K562 (cell line): ENCODE data around the gene HMGA1. TPM values are rescaled to one million over a fixed set of nuclear protein-coding genes. Genes with fewer than 3 reads are reported as not detected.

Experiments
- ELF2 ChIP-seq: fragments of 250-450 bp; sonication (Bioruptor Pico); IDR thresholded peaks from 2 replicates; pipeline ENCODE4 v1.5.0; 2021; ENCODE audit warnings: mild to moderate bottlenecking
- FUS ChIP-seq: fragments of 200-400 bp; formaldehyde crosslinking; optimal IDR thresholded peaks from 2 replicates; pipeline ENCODE3; 2017; ENCODE audit warnings: low read depth, low read length
- HNRNPUL1 ChIP-seq: fragments of 200-400 bp; formaldehyde crosslinking; IDR thresholded peaks from 2 replicates; pipeline ENCODE4 v1.6.1; 2017; ENCODE audit warnings: low read length
- NCOA2 ChIP-seq, 2 experiments: fragments of 450-650 bp; IDR thresholded peaks; 2 replicates each; pipeline ENCODE4 v1.6.1; 2018; ENCODE audit warnings: mild to moderate bottlenecking in 2 of 2, moderate library complexity in 1 of 2; ENCODE audit not compliant: partially characterized antibody in 2 of 2
- TAF15 ChIP-seq: fragments of 200-400 bp; formaldehyde crosslinking; IDR thresholded peaks from 2 replicates; pipeline ENCODE4 v1.6.1; 2017; ENCODE audit warnings: mild to moderate bottlenecking, low read depth, low read length, moderate library complexity
- XRCC4 ChIP-seq: IDR thresholded peaks from one replicate; pipeline ENCODE4 v1.6.1; 2011; ENCODE audit not compliant: insufficient read depth, insufficient read length; ENCODE audit errors: extremely low read depth
- ZNF24 ChIP-seq: fragments of 450-650 bp; IDR thresholded peaks from 2 replicates; pipeline ENCODE4 v1.6.1; 2016
- ZNF431 ChIP-seq: sonication (generic); formaldehyde crosslinking; IDR thresholded peaks from 2 replicates; pipeline ENCODE4 v1.8.0; 2022; ENCODE audit warnings: mild to moderate bottlenecking, missing genetic modification reagents
- ZNF511 ChIP-seq: sonication (generic); formaldehyde crosslinking; IDR thresholded peaks from 2 replicates; pipeline ENCODE4 v1.8.0; 2022; ENCODE audit warnings: mild to moderate bottlenecking, missing genetic modification reagents
- ZNF586 ChIP-seq: fragments of 450-650 bp; formaldehyde crosslinking; conservative IDR thresholded peaks from 2 replicates; pipeline ENCODE4 v1.4.0; 2020; ENCODE audit warnings: mild to moderate bottlenecking, moderate library complexity
- polyA plus RNA-seq, 8 experiments: library from polyadenylated mRNA; depleted of rRNA in 4 of 8; stranded (reverse) in 5 of 8; unstranded in 3 of 8; fragments of >200 nt; fragmentation: Nextera tagmentation in 2 of 8; fragmentation: Illumina TruSeq in 1 of 8; extraction: Ambion mirVana in 2 of 8; extraction: Trizol in 1 of 8; gene quantifications; 2 replicates each; pipeline versions ENCODE4 v1.2.1 to v1.2.3, GENCODE V29; 2011 to 2014; ENCODE audit warnings: inconsistent platforms in 1 of 8, missing spikeins in 1 of 8
- total RNA-seq, 7 experiments: library from RNA; depleted of rRNA in 6 of 7; stranded (reverse); fragments of >200 nt in 6 of 7; fragmentation: Illumina TruSeq in 2 of 7; extraction: Trizol in 2 of 7; gene quantifications; 2 replicates each; pipeline versions ENCODE4 v1.2.1 to v1.2.3, GENCODE V29; 2011 to 2021; ENCODE audit warnings: low replicate concordance in 1 of 7
- TF ChIP-seq, protein P1 (sequence below), 2 experiments: IDR thresholded peaks in 1 of 2; conservative IDR thresholded peaks in 1 of 2; 2 replicates each; pipeline ENCODE4 v1.6.1; 2016; ENCODE audit warnings: low read depth in 2 of 2, mild to moderate bottlenecking in 1 of 2, missing compliant biosample characterization in 1 of 2, missing genetic modification characterization in 1 of 2, moderate library complexity in 1 of 2

Gene HMGA1
- total and polyA plus RNA-seq, 9 of the 15 experiments (the other 6 are each of a cell fraction or from before 2014, with no cell fraction given): 27.8 to 1,947 (median 594) TPM

DNA sequence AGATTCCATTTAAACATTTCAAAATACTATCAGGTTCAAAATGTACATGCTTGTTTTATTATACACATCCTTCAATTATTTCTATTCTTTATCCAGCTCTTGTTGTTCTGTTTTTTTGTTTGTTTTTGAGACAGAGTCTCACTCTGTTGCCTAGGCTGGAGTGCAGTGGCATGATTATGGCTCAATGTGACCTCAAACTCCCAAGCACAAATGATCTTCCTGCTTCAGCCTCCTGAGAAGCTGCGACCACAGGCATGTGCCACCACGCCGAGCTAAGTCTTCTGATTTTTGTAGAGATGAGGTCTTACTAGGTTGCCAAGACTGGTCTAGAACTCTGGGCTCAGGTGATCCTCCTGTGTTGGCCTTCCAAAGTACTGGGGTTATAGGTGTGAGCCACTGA is 56.3 kb downstream of the HMGA1 start (continued):
- TF ChIP-seq, protein P1, sequence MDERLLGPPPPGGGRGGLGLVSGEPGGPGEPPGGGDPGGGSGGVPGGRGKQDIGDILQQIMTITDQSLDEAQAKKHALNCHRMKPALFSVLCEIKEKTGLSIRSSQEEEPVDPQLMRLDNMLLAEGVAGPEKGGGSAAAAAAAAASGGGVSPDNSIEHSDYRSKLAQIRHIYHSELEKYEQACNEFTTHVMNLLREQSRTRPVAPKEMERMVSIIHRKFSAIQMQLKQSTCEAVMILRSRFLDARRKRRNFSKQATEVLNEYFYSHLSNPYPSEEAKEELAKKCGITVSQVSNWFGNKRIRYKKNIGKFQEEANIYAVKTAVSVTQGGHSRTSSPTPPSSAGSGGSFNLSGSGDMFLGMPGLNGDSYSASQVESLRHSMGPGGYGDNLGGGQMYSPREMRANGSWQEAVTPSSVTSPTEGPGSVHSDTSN (CRISPR knock-in tag; IDR thresholded peaks at IDR 0.05; ENCODE audit: low read depth): no peak
- TF ChIP-seq, protein P1 (tag; conservative IDR thresholded peaks at IDR 0.05; ENCODE audit: low read depth): no peak
- TF ChIP-seq HNRNPUL1 (no peak), XRCC4 (no peak), TAF15 (no peak), ZNF431 (CRISPR knock-in tag) (no peak), ZNF586 (no peak), NCOA2 (IDR thresholded peaks at IDR 0.05; ENCODE audit: partially characterized antibody in 2 of 2) (no peak), ELF2 (CRISPR knock-in tag) (no peak), FUS (no peak), ZNF511 (no peak), ZNF24 (no peak)
